Ascending aorta (tissue), 2 donors: ENCODE measurements around the gene TMEM229A. TPM values are rescaled to one million over a fixed set of nuclear protein-coding genes. Genes with fewer than 3 reads are reported as not detected.

ENCODE experiments used
- DNase-seq, 2 donors: peaks; one replicate each; pipeline ENCODE4 v3.0.0-alpha.2; 2019; ENCODE audit warnings: low spot score in 2 of 2
- H3K27ac ChIP-seq, 2 donors: fragments of 200-600 bp; sonication (generic); one replicate each; pipeline ENCODE4 v1.5.1; 2016 to 2017; ENCODE audit warnings: mild to moderate bottlenecking in 1 of 2
- H3K27me3 ChIP-seq: fragments of 200-600 bp; sonication (generic); one replicate; pipeline ENCODE4 v1.5.1; 2017
- H3K36me3 ChIP-seq, 2 donors: fragments of 200-600 bp; sonication (generic); one replicate each; pipeline ENCODE4 v1.5.1; 2016
- H3K4me1 ChIP-seq, 2 donors: fragments of 200-600 bp; sonication (generic); one replicate each; pipeline ENCODE4 v1.5.1; 2016 to 2017; ENCODE audit warnings: mild to moderate bottlenecking in 1 of 2
- H3K4me3 ChIP-seq, 2 donors: fragments of 200-600 bp; sonication (generic); one replicate each; pipeline ENCODE4 v1.5.1; 2016 to 2017; ENCODE audit warnings: mild to moderate bottlenecking in 1 of 2
- H3K9me3 ChIP-seq, 2 donors: fragments of 200-600 bp; sonication (generic); one replicate each; pipeline ENCODE4 v1.5.1; 2016
- intact Hi-C: fragments of 100-400 bp; cut with DNase I; formaldehyde crosslinking; loops from one replicate; pipeline ENCODE4 v1.15.1; 2023
- total RNA-seq: library from RNA; depleted of rRNA; stranded (reverse); fragments of >200 nt; gene quantifications from one replicate; pipeline ENCODE4 v1.1.0, GENCODE V29; 2016
- TF ChIP-seq, protein P1 (sequence below), 3 experiments: fragments of 200-600 bp in 2 of 3; fragments of 450-650 bp in 1 of 3; sonication (generic) in 2 of 3; IDR thresholded peaks; one replicate each; pipeline ENCODE4 v1.5.1; 2016 to 2019; ENCODE audit warnings: antibody characterized with exemption in 3 of 3, mild to moderate bottlenecking in 1 of 3, moderate library complexity in 1 of 3

Gene TMEM229A
- total RNA-seq, 1 donor from 2014 or later: not detected

GRCh38 chr7:123998921-123999320 lies 33.9 kb downstream of the TMEM229A start:
- DNase-seq: no peak
- no peak overlapping the region for H3K4me3 ChIP-seq
- H3K36me3 ChIP-seq: no peaks in the 10 kb centered on the region
- TF ChIP-seq, protein P1, sequence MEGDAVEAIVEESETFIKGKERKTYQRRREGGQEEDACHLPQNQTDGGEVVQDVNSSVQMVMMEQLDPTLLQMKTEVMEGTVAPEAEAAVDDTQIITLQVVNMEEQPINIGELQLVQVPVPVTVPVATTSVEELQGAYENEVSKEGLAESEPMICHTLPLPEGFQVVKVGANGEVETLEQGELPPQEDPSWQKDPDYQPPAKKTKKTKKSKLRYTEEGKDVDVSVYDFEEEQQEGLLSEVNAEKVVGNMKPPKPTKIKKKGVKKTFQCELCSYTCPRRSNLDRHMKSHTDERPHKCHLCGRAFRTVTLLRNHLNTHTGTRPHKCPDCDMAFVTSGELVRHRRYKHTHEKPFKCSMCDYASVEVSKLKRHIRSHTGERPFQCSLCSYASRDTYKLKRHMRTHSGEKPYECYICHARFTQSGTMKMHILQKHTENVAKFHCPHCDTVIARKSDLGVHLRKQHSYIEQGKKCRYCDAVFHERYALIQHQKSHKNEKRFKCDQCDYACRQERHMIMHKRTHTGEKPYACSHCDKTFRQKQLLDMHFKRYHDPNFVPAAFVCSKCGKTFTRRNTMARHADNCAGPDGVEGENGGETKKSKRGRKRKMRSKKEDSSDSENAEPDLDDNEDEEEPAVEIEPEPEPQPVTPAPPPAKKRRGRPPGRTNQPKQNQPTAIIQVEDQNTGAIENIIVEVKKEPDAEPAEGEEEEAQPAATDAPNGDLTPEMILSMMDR (IDR thresholded peaks at IDR 0.05): no peak
- no peaks in the 10 kb centered on the region for H3K27me3 ChIP-seq
- no peaks in the 10 kb centered on the region for H3K9me3 ChIP-seq
- H3K4me1 ChIP-seq: no peaks in the 10 kb centered on the region
- H3K27ac ChIP-seq: no peak overlapping the region
- intact Hi-C loops: no loop called here

GRCh38 chr7:123996327-123996625 lies 36.6 kb downstream of the TMEM229A start:
- DNase-seq: no peak
- Histone ChIP-seq H3K4me3 (no peak overlapping the region), H3K36me3 (no peaks in the 10 kb centered on the region), H3K27me3 (no peaks in the 10 kb centered on the region), H3K9me3 (no peaks in the 10 kb centered on the region), H3K27ac (no peak overlapping the region), H3K4me1 (no peaks in the 10 kb centered on the region)
- intact Hi-C loops: no loop called here
- TF ChIP-seq, protein P1 (IDR thresholded peaks at IDR 0.05): no peak

DNA sequence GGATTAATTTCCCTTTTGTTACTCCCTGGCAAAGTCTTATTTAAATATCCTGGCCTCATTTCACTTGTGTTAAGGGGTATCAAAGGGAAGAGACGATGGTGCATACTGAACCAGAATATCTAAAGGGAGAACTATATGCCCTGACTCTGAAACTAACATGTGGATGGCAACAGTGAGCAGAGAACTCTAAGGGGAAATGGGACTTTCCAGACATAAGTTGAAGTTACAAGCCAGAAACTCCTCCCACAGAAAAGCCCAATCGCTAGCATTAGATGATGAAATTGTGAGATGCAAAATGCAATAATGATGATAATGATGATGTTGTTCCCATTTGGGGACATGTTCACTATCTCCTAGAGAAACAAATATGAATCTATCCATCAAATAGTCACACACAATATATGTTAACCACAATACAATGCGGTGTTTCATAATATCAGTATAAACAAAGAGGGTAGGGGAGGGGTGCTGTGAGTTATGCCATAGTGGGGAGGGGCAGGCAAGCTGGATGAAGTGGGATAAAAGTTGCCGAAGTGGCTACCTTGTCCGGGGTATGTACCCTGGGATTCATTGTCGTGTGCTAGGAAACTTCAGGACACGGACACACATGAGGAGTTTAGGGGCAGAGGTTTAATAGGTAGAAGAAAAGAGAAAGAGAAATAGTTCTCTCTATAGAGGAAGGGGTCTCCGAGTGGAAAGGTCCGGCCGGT lies 37.1 kb downstream of the TMEM229A start:
- Histone ChIP-seq H3K36me3 (no peaks in the 10 kb centered on the region), H3K4me3 (no peak overlapping the region), H3K27me3 (no peaks in the 10 kb centered on the region), H3K27ac (no peak overlapping the region), H3K4me1 (no peaks in the 10 kb centered on the region), H3K9me3 (no peaks in the 10 kb centered on the region)
- intact Hi-C loops: no loop called here
- no peak for DNase-seq
- TF ChIP-seq, protein P1 (IDR thresholded peaks at IDR 0.05): no peak

DNA sequence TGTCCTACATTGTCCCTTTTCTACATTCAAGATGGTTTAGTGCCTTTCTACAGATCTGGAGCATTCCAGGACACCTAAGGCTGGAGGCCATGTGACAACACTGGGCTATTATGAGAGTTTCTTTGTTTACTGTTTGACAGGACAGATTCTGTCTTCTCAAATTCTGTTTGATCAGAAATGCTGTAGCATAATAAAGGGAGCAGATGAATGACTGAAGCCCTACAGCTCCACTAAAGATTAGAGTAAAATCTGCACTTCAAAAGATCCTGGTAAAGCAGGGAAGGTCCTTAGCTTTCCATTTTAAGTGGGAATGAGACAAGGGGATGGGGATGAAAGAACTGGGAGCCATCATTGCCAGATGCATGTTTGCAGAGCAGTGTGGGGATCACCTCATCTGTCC lies 38.4 kb downstream of the TMEM229A start:
- DNase-seq: no peak
- intact Hi-C loops: no loop called here
- H3K36me3 ChIP-seq: no peaks in the 10 kb centered on the region
- H3K27ac ChIP-seq: no peak overlapping the region
- no peak overlapping the region for H3K4me3 ChIP-seq
- no peaks in the 10 kb centered on the region for H3K9me3 ChIP-seq
- TF ChIP-seq, protein P1 (IDR thresholded peaks at IDR 0.05): no peak
- H3K4me1 ChIP-seq: no peaks in the 10 kb centered on the region
- no peaks in the 10 kb centered on the region for H3K27me3 ChIP-seq

DNA sequence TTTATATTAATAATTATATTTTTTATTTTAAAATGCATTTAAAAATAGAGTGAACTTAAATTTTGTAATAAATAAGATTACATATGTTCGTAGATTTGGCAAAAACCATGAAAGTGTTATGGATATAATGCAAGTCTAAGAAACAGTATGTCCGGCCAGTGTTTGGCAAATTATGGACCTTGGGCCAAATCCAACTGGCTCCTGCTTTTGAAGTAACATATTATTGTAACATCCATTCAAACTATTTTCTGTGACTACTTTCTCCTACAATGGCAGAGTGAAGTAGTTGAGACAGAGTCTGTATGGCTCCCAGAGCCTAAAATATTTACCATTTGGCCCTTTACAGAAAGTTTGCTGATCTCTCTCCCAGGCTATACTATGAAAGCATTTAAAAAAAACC lies 38.9 kb downstream of the TMEM229A start:
- H3K27ac ChIP-seq: no peak overlapping the region
- no peaks in the 10 kb centered on the region for H3K27me3 ChIP-seq
- intact Hi-C loops: no loop called here
- H3K9me3 ChIP-seq: no peaks in the 10 kb centered on the region
- no peaks in the 10 kb centered on the region for H3K4me1 ChIP-seq
- no peaks in the 10 kb centered on the region for H3K36me3 ChIP-seq
- TF ChIP-seq, protein P1 (IDR thresholded peaks at IDR 0.05): no peak
- no peak for DNase-seq
- H3K4me3 ChIP-seq: no peak overlapping the region
